ENCODE measurements around the gene GRIP2. TPM values are rescaled to one million over a fixed set of nuclear protein-coding genes. Genes with fewer than 3 reads are reported as not detected.

Gene GRIP2
- total and polyA plus RNA-seq, 9 of the 15 experiments (the other 6 are each of a cell fraction or from before 2014, with no cell fraction given) = 0.01 TPM; not detected in 7

DNA sequence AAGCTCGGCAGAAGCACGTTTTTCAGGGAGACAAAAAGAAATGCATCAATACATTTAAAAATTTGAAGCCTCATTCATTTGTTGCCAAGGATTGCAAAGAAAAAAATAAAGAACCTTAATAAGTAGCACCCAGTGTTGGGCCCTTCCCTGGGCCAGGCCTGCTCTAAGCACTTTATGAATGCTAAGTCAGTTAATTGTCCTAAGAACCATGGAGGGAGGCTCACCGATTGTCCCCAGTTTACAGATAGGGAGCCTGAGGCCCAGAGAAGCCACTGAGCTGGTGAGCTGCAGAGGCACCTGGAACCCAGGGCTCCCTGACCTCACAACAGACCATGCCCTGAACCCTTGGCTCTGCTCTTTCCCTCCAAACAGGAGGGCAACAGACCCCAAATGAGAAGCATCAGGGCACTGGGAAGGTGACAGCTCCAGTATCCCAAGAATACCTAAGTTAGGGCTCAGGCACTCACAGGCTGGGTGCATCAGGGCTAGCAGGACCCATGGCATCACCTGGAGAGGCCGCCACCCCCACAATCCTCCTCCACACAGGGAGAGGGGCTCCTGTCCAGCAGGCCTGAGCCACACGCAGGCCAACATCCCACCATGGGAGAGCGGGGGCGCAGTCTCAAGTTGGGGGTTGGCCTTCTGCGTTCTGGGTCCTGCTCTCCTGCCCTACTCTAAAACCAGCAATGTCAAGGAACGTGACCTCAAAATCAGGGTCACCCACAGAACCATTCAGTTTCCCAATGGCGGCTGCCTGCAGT lies 3.9 kb downstream of the GRIP2 start:
- H3K9me1 ChIP-seq (ENCODE audit: control insufficient read depth, insufficient read depth, low read length) = no peaks in the 10 kb centered on the region
- H3K4me2 ChIP-seq (ENCODE audit: insufficient read depth, low read length) = no peak overlapping the region
- H3K27ac ChIP-seq (ENCODE audit: extremely low read depth, low read depth, low read length) = no peak overlapping the region
- FAIRE-seq (no peak), ATAC-seq (no peak), DNase-seq (ENCODE audit: extremely low read depth in 1 of 4, low spot score in 3 of 4) (no peak)
- no TSS peak for BruUV-seq (replicated peaks)
- no peak overlapping the region for H3K9ac ChIP-seq (ENCODE audit: insufficient read depth in 1 of 2, low read depth in 2 of 2, low read length in 2 of 2)
- no peaks in the 10 kb centered on the region for H3K9me3 ChIP-seq (replicated peaks; ENCODE audit: control insufficient read depth, insufficient read depth, low read depth, low read length)
- in situ Hi-C loops (cut with MboI) = no loop called here
- WGBS (ENCODE audit: insufficient coverage, low coverage, missing lambda C conversion rate) = 50% methylated on average over 10 of the region's 10 CpGs
- no peak overlapping the region for H3K4me3 ChIP-seq
- peaks cover 0 to 11% of the 10 kb centered on the region in 2 experiments; a peak in 2 of 5 replicates for H3K27me3 ChIP-seq (ENCODE audit: control insufficient read depth in 2 of 2, insufficient read depth in 2 of 2, low read length in 2 of 2)
- 0 out of 2 replicates have a peak overlapping the region, but pooled peaks have one; percentile 7 for H2AFZ ChIP-seq (ENCODE audit: low read depth, low read length)
- H3K36me3 ChIP-seq (ENCODE audit: control insufficient read depth, insufficient read depth, low read length) = no peaks in the 10 kb centered on the region
- CTCF ChIA-PET (ENCODE audit: low intra/inter-chr PET ratio) = no interaction called here
- no peaks in the 10 kb centered on the region for H3K79me2 ChIP-seq (ENCODE audit: control insufficient read depth, insufficient read depth, low read length)
- no peak for TF ChIP-seq CLOCK (CRISPR knock-in tag; IDR thresholded peaks at IDR 0.05; ENCODE audit: borderline replicate concordance)
- peak; percentile 59 for TF ChIP-seq RBM25 (IDR thresholded peaks at IDR 0.05; ENCODE audit: low read depth, low read length, severe bottlenecking)
- TF ChIP-seq SUPT5H (IDR thresholded peaks at IDR 0.05) = no peak
- no peak for TF ChIP-seq ZNF764 (CRISPR knock-in tag; IDR thresholded peaks at IDR 0.05; ENCODE audit: low read depth)
- no peak for TF ChIP-seq FOXK2 (conservative IDR thresholded peaks at IDR 0.05 in 1 of 2, IDR thresholded peaks at IDR 0.05 in 1 of 2; ENCODE audit: low read depth in 2 of 2)
- no peak for TF ChIP-seq MITF (IDR thresholded peaks at IDR 0.05)
- TF ChIP-seq SOX6 (IDR thresholded peaks at IDR 0.05) = no peak
- TF ChIP-seq BRF1 (IDR thresholded peaks at IDR 0.05; ENCODE audit: borderline replicate concordance, extremely low read depth, insufficient read length) = no peak
- TF ChIP-seq HDAC2 (IDR thresholded peaks at IDR 0.05) = peak; percentile 18; the same call in 1 of the 2 replicates
- no peak for TF ChIP-seq JUNB (CRISPR knock-in tag; conservative IDR thresholded peaks at IDR 0.05)
- no peak for TF ChIP-seq CREM (IDR thresholded peaks at IDR 0.05; ENCODE audit: low read depth)
- TF ChIP-seq TBP (optimal IDR thresholded peaks at IDR 0.05; ENCODE audit: low read depth, low read length) = no peak
- no peaks in the 10 kb centered on the region for H4K20me1 ChIP-seq (replicated peaks; ENCODE audit: control insufficient read depth, insufficient read depth, low read length)
- intact Hi-C loops (cut with micrococcal nuclease) = no loop called here
- H3K4me1 ChIP-seq (replicated peaks in 1 of 2; ENCODE audit: control insufficient read depth in 2 of 2, insufficient read depth in 2 of 2, low read length in 2 of 2) = peaks cover 11 to 26% of the 10 kb centered on the region in 2 experiments
- POLR2A ChIA-PET = interaction anchor here (1.5 kb wide), 1 partner anchor 13 kb away, joined by 5 read pairs; no protein-coding TSS in a partner anchor

All from K562 (cell line).